Testis (tissue), 5 donors: Measurements from ENCODE around the gene KRTAP9-2. TPM values are rescaled to one million over a fixed set of nuclear protein-coding genes. Genes with fewer than 3 reads are reported as not detected.
"Not testable (repeated sequence)": the region's sequence is repeated elsewhere in the genome, so short reads cannot be mapped to it uniquely, and the experiment has no call there.

ENCODE experiments used
- DNase-seq: peaks from one replicate; pipeline ENCODE4 v3.0.0-alpha.2; 2019
- H3K27ac ChIP-seq, 2 donors: fragments of 200-600 bp; sonication (generic); one replicate each; pipeline ENCODE4 v1.5.1; 2019
- H3K27me3 ChIP-seq: fragments of 200-600 bp; sonication (generic); one replicate; pipeline ENCODE4 v1.5.1; 2019
- H3K36me3 ChIP-seq: fragments of 200-600 bp; sonication (generic); one replicate; pipeline ENCODE4 v1.5.1; 2017; ENCODE audit warnings: low read depth; ENCODE audit errors: missing control alignments
- H3K4me1 ChIP-seq: fragments of 200-600 bp; sonication (generic); one replicate; pipeline ENCODE4 v1.5.1; 2019
- H3K4me3 ChIP-seq, 2 donors: fragments of 200-600 bp; sonication (generic); one replicate each; pipeline ENCODE4 v1.5.1; 2017 to 2019
- H3K9me3 ChIP-seq: fragments of 200-600 bp; sonication (generic); one replicate; pipeline ENCODE4 v1.5.1; 2017
- CTCF ChIP-seq, 3 experiments: fragments of 450-650 bp in 2 of 3; fragments of 200-600 bp in 1 of 3; sonication (generic) in 1 of 3; IDR thresholded peaks; one replicate each; pipeline ENCODE4 v1.5.1; 2016 to 2019; ENCODE audit warnings: antibody characterized with exemption in 3 of 3, mild to moderate bottlenecking in 2 of 3, moderate library complexity in 1 of 3
- POLR2A ChIP-seq: fragments of 450-650 bp; IDR thresholded peaks from one replicate; pipeline ENCODE4 v1.6.1; 2017; ENCODE audit warnings: antibody characterized with exemption, mild to moderate bottlenecking, moderate library complexity
- WGBS, 2 donors: methylation state at CpG; one replicate each; pipeline ENCODE4 v1.1.5; 2018; 5-methylcytosine and 5-hydroxymethylcytosine counted together
- intact Hi-C: fragments of 100-400 bp; cut with DNase I; formaldehyde crosslinking; loops from one replicate; pipeline ENCODE4 v1.15.1; 2023; ENCODE audit warnings: low total_unique reads
- long read RNA-seq, 2 donors: transcript quantifications; one replicate each; lab custom pipeline, GENCODE V29; 2026
- polyA plus RNA-seq: library from polyadenylated mRNA; stranded (reverse); fragments of 350-450 nt; fragmentation: Illumina TruSeq; extraction: RNeasy Lipid Tissue Mini Kit (QIAGEN cat#74804); gene quantifications from one replicate; pipeline ENCODE4 v1.2.3, GENCODE V29; 2014; ENCODE audit warnings: low read depth, low replicate concordance; ENCODE audit not compliant: insufficient read depth
- total RNA-seq, 2 donors: library from RNA; depleted of rRNA; stranded (reverse); fragments of >200 nt; gene quantifications; one replicate each; pipeline ENCODE4 v1.2.3, GENCODE V29; 2016

KRTAP9-2 gene
- not detected for total RNA-seq
- polyA plus RNA-seq: not detected
- long read RNA-seq, donor 1: 0 reads
- long read RNA-seq, donor 2: 0 reads

- H3K27ac ChIP-seq, H3K27me3 ChIP-seq, H3K4me3 ChIP-seq, H3K4me1 ChIP-seq, intact Hi-C loops, H3K9me3 ChIP-seq, DNase-seq, H3K36me3 ChIP-seq: not testable (repeated sequence)
- WGBS, 2 donors: 75% methylated on average over 3 of the region's 4 CpGs; no CpG with 5 or more reads in 1 of the 2 donors
Measured at GRCh38 chr17:41226598-41227095, at the start of gene KRTAP9-2. Gene KRTAP9-2, plus strand, starts transcription at chr17:41226648. Its CDS starts 7 bp downstream, at chr17:41226655.

- Histone ChIP-seq H3K4me3 (no peak overlapping the region), H3K4me1 (no peaks in the 10 kb centered on the region), H3K36me3 (no peaks in the 10 kb centered on the region), H3K27ac (no peak overlapping the region), H3K9me3 (no peaks in the 10 kb centered on the region), H3K27me3 (no peaks in the 10 kb centered on the region)
- 70 to 73% methylated on average over 3 of the region's 3 CpGs for WGBS, 2 donors
- TF ChIP-seq CTCF (IDR thresholded peaks at IDR 0.05): no peak
- no peak for TF ChIP-seq POLR2A
- intact Hi-C loops: no loop called here
- DNase-seq: no peak
Measured at GRCh38 chr17:41176744-41177387, 49.6 kb upstream of the KRTAP9-2 start.

GRCh38 chr17:41177727-41178271 is 48.6 kb upstream of the KRTAP9-2 start, which contains the start of gene KRTAP4-2:
Gene KRTAP4-2, minus strand, starts transcription at chr17:41178221. Its CDS starts 57 bp downstream, at chr17:41178164.
- Histone ChIP-seq H3K27ac (no peak within 1 kb of the TSS), H3K36me3 (no peaks in the 10 kb centered on the region), H3K27me3 (no peaks in the 10 kb centered on the region), H3K4me3 (no peak within 1 kb of the TSS), H3K4me1 (no peaks in the 10 kb centered on the region), H3K9me3 (no peaks in the 10 kb centered on the region)
- intact Hi-C loops: no loop called here
- no peak for TF ChIP-seq CTCF (IDR thresholded peaks at IDR 0.05)
- TF ChIP-seq POLR2A: no peak
- 87 to 97% methylated on average over 3 to 6 of the region's 7 CpGs for WGBS, 2 donors
- no peak for DNase-seq

- no peak for DNase-seq
- Histone ChIP-seq H3K27me3 (no peaks in the 10 kb centered on the region), H3K36me3 (no peaks in the 10 kb centered on the region), H3K27ac (no peak overlapping the region), H3K4me3 (no peak overlapping the region), H3K9me3 (no peaks in the 10 kb centered on the region), H3K4me1 (no peaks in the 10 kb centered on the region)
- no peak for TF ChIP-seq POLR2A
- no peak for TF ChIP-seq CTCF (IDR thresholded peaks at IDR 0.05)
- intact Hi-C loops: no loop called here
- WGBS, 2 donors: 90 to 96% methylated on average over 3 of the region's 3 CpGs
Measured at GRCh38 chr17:41178341-41178740, 48.1 kb upstream of the KRTAP9-2 start.

- no peaks in the 10 kb centered on the region for H3K9me3 ChIP-seq
- H3K27ac ChIP-seq: no peak overlapping the region
- no peaks in the 10 kb centered on the region for H3K4me1 ChIP-seq
- 82 to 97% methylated on average over 1 of the region's 1 CpG for WGBS, 2 donors
- no peak for DNase-seq
- no peak for TF ChIP-seq POLR2A
- no peak for TF ChIP-seq CTCF (IDR thresholded peaks at IDR 0.05)
- no peaks in the 10 kb centered on the region for H3K27me3 ChIP-seq
- H3K4me3 ChIP-seq: no peak overlapping the region
- intact Hi-C loops: no loop called here
- no peaks in the 10 kb centered on the region for H3K36me3 ChIP-seq
Measured at GRCh38 chr17:41178843-41179616, 47.4 kb upstream of the KRTAP9-2 start.
